Measurements from ENCODE around the gene PDLIM7.

The PDLIM7 gene

DNA sequence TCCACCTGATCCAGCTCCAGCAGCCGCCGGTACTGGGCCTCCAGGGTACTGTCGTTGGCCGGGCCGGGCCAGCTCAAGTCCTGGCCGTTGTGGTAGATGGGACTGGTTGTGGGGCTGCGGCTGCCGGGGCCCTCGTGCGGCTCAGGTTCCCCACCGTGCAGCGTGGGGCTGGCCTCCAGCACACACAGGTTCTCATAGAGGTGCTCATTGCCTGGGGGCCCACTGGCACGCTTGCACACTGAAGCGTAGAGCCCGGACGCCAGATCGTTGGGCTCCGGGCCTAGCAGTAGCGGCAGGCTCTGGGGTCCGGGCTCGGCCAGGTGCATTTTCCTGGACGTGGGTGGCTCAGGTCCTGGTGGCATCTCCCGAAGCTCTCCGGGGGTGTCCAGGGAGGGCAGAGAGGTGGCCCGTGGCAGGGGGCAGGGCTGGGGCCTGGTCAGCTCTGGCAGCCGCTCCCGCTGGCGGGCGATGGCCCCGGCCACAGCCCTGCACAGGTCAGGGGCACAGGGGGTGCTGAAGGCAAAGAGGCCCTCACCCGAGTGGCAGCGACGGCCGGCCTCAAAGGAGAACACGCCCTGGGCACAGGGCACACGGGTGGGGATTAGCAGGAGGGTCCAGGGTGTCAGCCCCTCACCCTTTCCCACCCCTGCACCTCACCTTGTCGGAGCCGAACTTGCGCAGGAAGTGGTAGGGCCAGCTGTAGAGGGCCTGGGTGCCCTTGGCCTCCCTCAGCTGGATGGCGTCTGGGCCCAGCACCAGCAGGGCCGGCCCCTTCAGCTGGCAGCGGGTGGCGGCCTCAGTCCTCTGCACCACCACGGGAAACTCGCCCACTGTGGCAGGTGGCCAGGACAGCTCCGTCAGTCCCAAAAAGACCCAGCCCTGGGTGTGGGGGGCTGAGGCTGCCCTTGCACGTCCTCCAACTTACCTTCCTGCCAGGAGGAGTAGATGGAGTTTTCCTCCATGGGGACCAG, 7.0 kb upstream of the PDLIM7 start:
- DNase-seq, result no peak

DNA sequence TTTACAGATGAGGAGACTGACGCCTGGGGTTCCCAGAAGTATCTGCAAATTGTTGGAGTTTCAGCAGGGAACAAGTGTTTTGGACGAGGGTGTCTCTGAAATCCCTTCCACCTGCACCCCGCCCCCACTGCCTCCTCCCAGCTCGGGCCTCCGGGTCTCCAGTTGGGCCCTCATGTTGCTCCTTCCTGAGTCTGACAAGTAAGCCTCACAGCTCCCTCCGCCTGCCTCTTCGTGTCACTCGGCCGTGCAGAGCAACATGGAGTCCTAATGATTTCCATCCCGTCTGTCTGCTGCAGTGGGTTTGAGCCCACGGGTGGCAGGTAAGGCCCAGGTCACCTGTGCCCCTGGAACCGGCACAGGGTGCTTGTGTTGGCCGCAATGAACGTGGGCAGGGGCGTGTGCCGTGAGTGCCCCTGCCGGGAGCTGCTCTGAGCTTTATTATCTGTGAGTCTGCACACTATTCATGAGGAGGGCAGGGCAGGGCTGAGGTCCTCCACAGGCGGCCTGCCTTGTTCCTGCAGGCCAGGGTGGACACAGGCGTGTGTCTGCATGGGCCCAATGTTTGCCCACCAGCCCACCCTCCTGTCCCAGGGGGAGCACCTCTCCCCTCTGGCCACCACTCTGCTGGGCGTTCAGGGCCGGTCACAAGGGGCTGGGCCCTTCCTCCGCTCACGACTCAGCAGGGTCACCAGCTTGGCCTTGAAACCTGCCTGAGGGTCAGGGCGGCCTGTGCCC, 6.1 kb upstream of the PDLIM7 start:
- no peak for DNase-seq

DNA sequence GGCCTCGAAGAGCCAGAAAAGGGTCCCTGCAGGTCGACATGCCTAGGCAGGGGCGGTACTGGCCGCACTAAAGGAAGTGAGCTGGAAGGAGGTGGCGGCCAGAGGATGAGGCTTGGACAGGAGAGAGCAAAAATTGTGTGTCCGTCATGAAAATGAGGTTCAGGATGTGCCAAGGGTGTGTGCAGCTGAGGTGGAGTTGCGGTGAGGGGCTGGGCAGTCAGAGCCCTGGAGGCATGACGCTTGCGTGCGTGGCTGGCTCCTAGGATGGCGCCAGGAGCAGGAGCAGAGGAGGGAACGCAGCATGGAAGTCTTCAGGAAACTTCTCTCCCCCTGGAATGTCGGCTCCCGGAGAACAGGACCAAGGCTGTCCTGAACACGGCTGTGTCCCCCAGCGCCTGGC, 5.5 kb upstream of the PDLIM7 start:
- DNase-seq, result no peak

DNA sequence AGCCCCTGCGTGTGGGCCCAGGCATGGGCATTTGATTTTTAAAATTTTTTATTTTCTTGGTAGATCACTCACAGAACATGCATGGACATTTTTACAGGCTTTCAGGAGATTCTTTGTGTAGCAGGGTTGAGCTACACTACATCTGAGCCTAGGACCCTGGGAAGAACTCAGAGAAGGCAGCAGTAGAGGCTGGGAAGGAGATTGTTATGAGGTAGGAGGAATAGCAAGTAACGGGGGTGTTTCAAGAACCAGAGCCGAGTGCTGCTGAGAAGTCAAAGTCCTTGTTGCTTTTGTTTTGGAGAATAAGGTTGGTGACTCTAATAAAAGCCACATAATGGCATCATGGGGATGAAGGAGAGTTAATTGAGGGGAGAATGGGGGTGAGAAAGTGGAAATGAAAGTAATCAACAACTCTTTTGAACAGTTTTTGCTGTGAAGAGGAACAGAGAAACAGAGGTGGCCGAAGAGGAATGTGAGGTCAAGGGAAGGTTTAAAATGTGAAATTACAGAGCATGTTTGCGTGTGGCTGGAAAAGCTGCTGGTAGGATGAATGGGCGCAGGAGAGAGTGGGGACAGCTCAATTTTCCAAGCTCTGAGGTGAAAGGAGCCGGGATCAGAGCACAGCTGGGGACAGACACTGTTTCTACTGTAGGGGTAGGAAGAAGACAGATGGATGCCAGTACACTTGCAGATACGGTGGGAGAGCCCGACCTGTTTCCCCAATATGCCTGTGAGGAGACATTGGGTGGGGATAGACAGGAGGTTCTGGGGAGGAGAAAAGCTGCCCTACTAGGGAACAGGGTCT, 4.7 kb upstream of the PDLIM7 start:
- no peak for DNase-seq

- peak; percentile 90 to 91 for DNase-seq
Measured at GRCh38 chr5:177500685-177501522, 3.5 kb upstream of the PDLIM7 start.

DNA sequence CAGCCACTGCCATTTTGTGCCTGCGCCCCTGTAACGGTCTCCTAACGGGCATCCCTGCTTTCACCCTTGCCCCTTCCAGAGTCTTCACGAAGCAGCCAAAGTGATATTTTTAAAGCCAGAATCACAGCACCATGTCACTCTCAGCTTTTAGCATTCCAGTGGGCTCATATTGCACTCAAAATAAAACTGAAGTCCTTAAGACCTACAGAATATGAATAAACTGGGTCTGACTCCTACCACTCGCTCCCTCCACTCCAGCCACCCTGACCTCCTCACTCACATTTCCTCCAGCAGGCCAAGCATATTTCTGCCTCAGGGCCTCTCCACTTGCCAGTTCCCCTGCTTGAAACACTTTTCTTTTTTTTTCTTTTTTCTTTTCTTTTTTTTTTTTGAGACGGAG, 2.4 kb upstream of the PDLIM7 start:
- DNase-seq, result no peak

GRCh38 chr5:177498013-177498787, 796 bp upstream of the PDLIM7 start:
- DNase-seq, result no peak

DNA sequence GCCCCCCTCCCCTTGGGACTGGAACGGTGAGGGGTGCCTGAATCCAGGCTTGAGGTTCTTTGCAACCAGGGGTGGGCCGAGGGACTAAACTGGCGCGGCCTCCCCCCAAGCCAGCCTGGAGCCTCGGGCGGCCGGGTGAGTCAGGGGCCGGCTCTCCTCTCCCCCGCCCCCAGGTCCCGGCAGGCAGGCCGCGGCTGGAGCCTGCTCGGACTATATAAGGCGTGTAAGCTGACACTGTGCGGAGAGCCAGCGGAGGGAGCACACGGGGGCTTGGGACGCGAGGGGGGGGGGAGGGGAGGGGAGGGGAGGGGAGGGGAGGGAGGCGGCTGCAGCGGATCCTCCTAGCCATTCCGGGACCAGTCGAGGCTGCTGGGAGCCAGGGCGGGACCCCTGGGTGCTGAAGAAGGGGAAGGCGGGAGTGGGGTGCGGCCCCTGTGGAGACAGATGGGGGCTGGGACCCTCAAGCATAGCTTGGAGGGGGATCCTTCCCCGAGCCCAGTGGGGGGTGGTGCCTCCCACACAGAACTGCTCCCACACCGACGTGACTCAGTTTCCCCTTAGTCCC, 595 bp downstream of the PDLIM7 start:
- DNase-seq, result no peak

DNA sequence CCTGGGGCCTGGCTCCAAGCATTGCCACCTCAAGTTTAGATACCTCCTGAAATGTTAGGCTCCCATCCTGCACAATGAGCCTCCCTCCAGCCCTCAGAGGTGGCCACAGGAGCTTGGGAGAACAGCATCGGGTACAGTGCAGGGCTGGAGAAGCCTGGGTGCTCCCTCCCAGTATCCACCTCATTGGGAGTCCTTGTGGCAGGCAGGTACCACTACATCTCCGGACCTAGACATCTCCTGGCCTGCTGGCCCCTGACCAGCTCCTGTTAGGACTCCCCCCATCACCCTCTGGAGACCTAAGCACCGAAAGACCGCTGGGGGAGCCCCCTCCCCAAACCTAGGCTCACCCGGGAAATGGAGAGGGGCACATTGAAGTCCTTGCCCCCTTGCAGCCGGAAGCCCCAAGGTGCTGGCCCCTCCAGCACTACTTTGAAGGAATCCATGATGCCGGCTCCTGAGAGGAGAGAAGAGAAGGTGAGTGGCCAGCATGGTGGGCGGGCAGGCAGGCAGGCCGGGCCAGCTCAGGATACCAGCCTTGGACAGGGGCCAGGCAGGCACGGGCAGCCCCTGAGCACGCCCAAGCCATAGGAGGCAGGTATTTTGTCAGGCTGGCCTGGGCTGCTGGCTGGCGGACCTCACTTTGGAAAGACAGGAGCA, 1.2 kb downstream of the PDLIM7 start:
- DNase-seq, result no peak

GRCh38 chr5:177495243-177496060, 2.0 kb downstream of the PDLIM7 start:
- DNase-seq, result no peak

DNA sequence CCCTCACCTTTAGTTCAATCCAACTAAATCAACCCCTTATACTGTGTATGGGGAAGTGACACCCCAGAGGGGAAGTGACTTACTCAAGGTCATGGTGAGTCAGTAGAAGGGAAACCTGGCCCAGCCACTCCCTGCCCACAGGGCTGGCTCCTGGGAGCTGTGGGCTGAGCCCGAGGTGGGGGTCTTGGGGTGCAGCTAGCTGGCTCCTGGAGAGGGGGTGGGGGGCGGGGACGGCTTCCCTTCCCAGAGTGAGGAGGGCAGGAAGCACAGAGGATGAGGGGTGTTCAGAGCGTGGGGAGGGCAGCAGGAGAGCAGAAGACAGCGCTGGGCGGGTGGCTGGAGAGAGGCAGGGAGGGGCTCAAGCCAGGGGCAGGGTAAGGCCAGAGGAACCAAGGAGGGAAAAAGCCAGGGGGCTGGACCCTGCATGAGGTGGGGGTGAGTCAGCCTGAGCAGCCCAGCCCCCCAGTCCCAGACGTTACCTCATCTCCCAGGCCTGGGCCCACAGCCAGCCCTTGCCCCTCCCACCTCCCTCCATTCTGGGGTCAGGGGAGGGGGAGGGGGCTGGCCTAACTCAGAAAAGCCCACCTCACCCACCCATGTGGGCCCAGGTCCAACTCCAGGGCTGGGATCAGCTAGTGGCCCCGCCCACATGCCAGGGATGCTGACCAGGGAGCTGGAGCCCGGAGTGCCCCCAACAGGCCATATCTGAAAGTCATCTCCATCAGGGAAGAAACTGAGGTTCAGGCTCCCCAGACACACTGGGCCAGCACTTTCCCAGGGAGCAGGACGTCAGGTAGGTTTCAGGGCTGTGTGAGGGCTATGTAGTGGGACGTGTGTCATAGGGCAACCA, 2.8 kb downstream of the PDLIM7 start:
- DNase-seq, result no peak

- no peak for DNase-seq
Measured at GRCh38 chr5:177493795-177494345, 3.5 kb downstream of the PDLIM7 start.

DNA sequence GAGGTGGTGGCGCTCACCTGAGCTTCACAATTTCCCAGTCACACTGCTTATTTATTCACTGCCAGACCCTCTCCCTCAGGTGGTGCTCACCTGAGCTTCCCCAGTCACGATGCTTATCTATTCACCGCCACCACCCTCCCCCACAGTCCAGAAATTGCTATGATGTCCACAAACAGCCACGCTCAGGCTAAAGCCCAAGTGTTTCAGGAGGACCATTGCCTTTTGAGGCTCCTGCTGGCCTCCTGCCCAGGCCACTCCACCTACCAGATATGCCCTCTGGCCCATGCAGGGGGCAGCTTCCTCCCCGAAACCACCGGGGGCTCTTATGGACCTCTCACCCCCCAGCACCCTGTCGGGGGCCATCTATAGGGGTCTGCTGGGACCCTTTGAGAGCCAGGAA, 4.6 kb downstream of the PDLIM7 start:
- no peak for DNase-seq

GRCh38 chr5:177491983-177492746, 5.2 kb downstream of the PDLIM7 start:
- no peak for DNase-seq

DNA sequence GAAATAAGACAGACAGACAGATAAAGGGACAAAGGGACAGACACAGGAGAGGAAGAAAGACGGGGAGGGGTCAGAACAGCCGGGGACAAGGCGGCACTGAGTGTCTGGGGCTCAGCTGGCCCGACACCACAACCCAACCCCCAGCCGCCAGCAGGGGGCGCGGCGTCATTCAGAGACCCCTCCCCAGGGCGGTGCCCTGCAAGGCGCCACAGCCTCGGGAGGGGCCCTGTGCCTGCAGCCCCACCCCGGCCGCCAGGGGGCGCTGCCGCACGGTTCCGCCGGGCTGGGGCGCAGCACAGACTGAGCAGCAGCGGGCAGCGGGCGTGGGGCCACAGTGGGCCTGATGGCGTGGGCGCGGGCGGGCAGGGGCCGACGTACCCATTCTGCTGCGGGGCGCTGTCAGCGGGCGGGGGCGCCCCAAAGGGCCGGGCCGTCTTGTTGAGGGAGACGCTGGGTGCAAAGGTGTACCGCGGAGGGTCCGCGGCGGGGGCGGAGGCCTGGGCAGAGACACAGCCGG, 5.9 kb downstream of the PDLIM7 start:
- DNase-seq, result peak; percentile 28 to 56

GRCh38 chr5:177490992-177491391, 6.4 kb downstream of the PDLIM7 start:
- DNase-seq, result no peak

DNA sequence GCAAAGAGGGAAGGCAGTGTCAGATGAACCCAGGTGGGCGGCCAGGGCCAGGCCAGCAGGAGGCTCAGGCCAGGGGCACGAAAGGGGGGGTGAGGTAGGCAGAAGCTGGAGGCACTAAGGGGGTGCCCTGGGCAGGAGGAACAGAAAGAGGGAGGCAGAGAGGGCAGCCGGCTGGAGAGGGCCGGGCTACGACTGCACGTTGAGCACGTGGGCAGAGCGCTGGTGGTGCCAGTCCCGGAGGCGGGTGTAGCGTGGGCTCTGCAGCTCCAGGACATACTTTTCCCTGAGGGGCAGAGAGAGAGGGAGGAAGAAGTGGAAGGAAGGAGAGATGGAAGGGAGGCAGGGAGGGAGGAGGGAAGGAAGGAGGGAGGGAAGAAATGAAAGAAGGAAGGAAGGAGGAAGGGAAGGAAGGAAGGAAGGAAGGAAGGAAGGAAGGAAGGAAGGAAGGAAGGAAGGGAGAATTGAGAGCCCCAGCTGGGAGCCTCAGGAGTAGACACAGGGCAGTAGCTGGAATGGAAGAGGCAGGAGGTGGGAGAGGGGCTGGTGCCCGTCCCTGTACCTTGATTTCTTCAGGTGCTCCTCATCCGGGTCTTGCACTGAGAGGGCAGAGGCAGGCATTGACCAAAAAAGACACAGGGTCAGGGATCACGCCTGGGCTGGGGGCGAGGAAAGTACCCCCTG, 7.0 kb downstream of the PDLIM7 start:
- DNase-seq, result no peak

All from stimulated activated CD4-positive, alpha-beta T cell treated with anti-CD3 and anti-CD28 coated beads, Interleukin-2, amount 100 ng/mL, for 48 hours (primary cell).